H1 (cell line): ENCODE measurements around the gene ATP2B1. TPM values are rescaled to one million over a fixed set of nuclear protein-coding genes. Genes with fewer than 3 reads are reported as not detected.

ENCODE experiments used
- CTCF ChIA-PET: fragments of 300-600 bp; sonication (Branson Sonifier 250); formaldehyde crosslinking; loops from one replicate; lab custom pipeline; 2021; ENCODE audit not compliant: partially characterized antibody; lab: Charles Lee
- POLR2A ChIA-PET: fragments of 300-600 bp; sonication (Branson Sonifier 250); formaldehyde crosslinking; loops from one replicate; lab custom pipeline; 2021; ENCODE audit warnings: inconsistent platforms; ENCODE audit not compliant: partially characterized antibody; lab: Charles Lee
- DNase-seq, 2 experiments: peaks; one replicate each; pipeline versions ENCODE4 v3.0.0 to v3.0.0-alpha.2; 2010 to 2022; ENCODE audit warnings: low spot score in 2 of 2, low read depth in 1 of 2, mixed read lengths in 1 of 2
- FAIRE-seq: peaks from 2 replicates; lab custom pipeline; 2011; peaks lifted over from hg19 to GRCh38; lab: Jason Lieb, UNC
- H2AFZ ChIP-seq: 2 replicates; pipeline ENCODE4 v1.8.1; 2012; ENCODE audit warnings: low read length, inconsistent platforms
- H2AK5ac ChIP-seq: 2 replicates; pipeline ENCODE4 v1.6.1; 2013; ENCODE audit warnings: low read depth, low read length
- H2BK120ac ChIP-seq: replicated peaks from 2 replicates; pipeline ENCODE3; 2013; ENCODE audit warnings: low read depth, low read length, inconsistent platforms
- H2BK12ac ChIP-seq: 2 replicates; pipeline ENCODE4 v1.6.1; 2013; ENCODE audit warnings: low read depth, low read length
- H2BK15ac ChIP-seq: 2 replicates; pipeline ENCODE4 v1.6.1; 2013; ENCODE audit warnings: low read length
- H2BK20ac ChIP-seq: 2 replicates; pipeline ENCODE4 v1.6.1; 2013; ENCODE audit warnings: low read length
- H2BK5ac ChIP-seq: 2 replicates; pipeline ENCODE4 v1.6.1; 2013; ENCODE audit warnings: low read depth, low read length
- H3K14ac ChIP-seq: 2 replicates; pipeline ENCODE4 v1.6.1; 2013; ENCODE audit warnings: inconsistent platforms; ENCODE audit not compliant: insufficient read length
- H3K18ac ChIP-seq: 2 replicates; pipeline ENCODE4 v1.6.1; 2013; ENCODE audit warnings: low read length; ENCODE audit errors: extremely low read depth
- H3K23ac ChIP-seq: 2 replicates; pipeline ENCODE4 v1.6.1; 2013; ENCODE audit warnings: inconsistent platforms; ENCODE audit not compliant: insufficient read length
- H3K23me2 ChIP-seq: 2 replicates; pipeline ENCODE4 v1.6.1; 2013; ENCODE audit warnings: low read depth, low read length
- H3K27ac ChIP-seq: 2 replicates; pipeline ENCODE4 v1.6.1; 2011; ENCODE audit warnings: low read depth, low read length, inconsistent platforms
- H3K27me3 ChIP-seq, 4 experiments: replicated peaks in 1 of 4; 1 replicate in 1 of 4; 2 replicates in 3 of 4; pipeline versions ENCODE4 v1.6.1 to v1.8.1; 2011 to 2013; ENCODE audit warnings: low read length in 3 of 4, mild to moderate bottlenecking in 3 of 4, inconsistent platforms in 2 of 4, mixed read lengths in 2 of 4, moderate library complexity in 1 of 4; ENCODE audit not compliant: control insufficient read depth in 3 of 4, insufficient read depth in 3 of 4; ENCODE audit errors: extremely low read depth in 1 of 4
- H3K36me3 ChIP-seq, 4 experiments: 2 replicates each; pipeline versions ENCODE4 v1.6.1 to v1.8.1; 2011 to 2013; ENCODE audit warnings: mild to moderate bottlenecking in 4 of 4, low read length in 3 of 4, moderate library complexity in 2 of 4, control low read depth in 1 of 4, inconsistent platforms in 1 of 4; ENCODE audit not compliant: insufficient read depth in 4 of 4, control insufficient read depth in 2 of 4
- H3K4ac ChIP-seq: replicated peaks from 2 replicates; pipeline ENCODE3; 2013; ENCODE audit warnings: low read length, low read depth, mixed read lengths, inconsistent platforms; ENCODE audit not compliant: insufficient read length
- H3K4me1 ChIP-seq, 4 experiments: replicated peaks in 1 of 4; 1 replicate in 1 of 4; 2 replicates in 3 of 4; pipeline versions ENCODE4 v1.6.1 to v1.8.1; 2011 to 2013; ENCODE audit warnings: low read length in 3 of 4, inconsistent platforms in 2 of 4, mixed read lengths in 1 of 4; ENCODE audit not compliant: insufficient read depth in 4 of 4, control insufficient read depth in 3 of 4
- H3K4me2 ChIP-seq, 2 experiments: 2 replicates each; pipeline versions ENCODE4 v1.6.1 to v1.8.1; 2011 to 2013; ENCODE audit warnings: low read depth in 2 of 2, low read length in 2 of 2, control low read depth in 1 of 2, inconsistent platforms in 1 of 2, mild to moderate bottlenecking in 1 of 2; ENCODE audit not compliant: insufficient read depth in 1 of 2
- H3K4me3 ChIP-seq, 4 experiments: fragments of 200-600, 300-600 bp in 1 of 4; sonication (generic), shearing (Covaris generic), sonication (Bioruptor Twin) in 1 of 4; 2 replicates each; pipeline versions ENCODE4 v1.5.1 to v1.8.1; 2011 to 2016; ENCODE audit warnings: low read length in 4 of 4, low read depth in 3 of 4, control low read depth in 2 of 4, inconsistent platforms in 2 of 4, mild to moderate bottlenecking in 2 of 4, mixed read lengths in 1 of 4, moderate library complexity in 1 of 4; ENCODE audit not compliant: insufficient read depth in 2 of 4; ENCODE audit errors: extremely low read depth in 1 of 4
- H3K56ac ChIP-seq: replicated peaks from 2 replicates; pipeline ENCODE3; 2013; ENCODE audit warnings: low read depth, mild to moderate bottlenecking, mixed read lengths, low read length, inconsistent platforms; ENCODE audit not compliant: insufficient read length
- H3K79me1 ChIP-seq: 2 replicates; pipeline ENCODE4 v1.6.1; 2013; ENCODE audit warnings: low read depth, low read length, control low read depth
- H3K79me2 ChIP-seq, 2 experiments: 2 replicates each; pipeline versions ENCODE4 v1.6.1 to v1.8.1; 2012 to 2013; ENCODE audit warnings: low read length in 2 of 2, mild to moderate bottlenecking in 2 of 2, inconsistent platforms in 1 of 2; ENCODE audit not compliant: insufficient read depth in 2 of 2, control insufficient read depth in 1 of 2
- H3K9ac ChIP-seq, 4 experiments: replicated peaks in 1 of 4; 1 replicate in 1 of 4; 2 replicates in 3 of 4; pipeline versions ENCODE4 v1.6.1 to v1.8.1; 2011 to 2013; ENCODE audit warnings: low read depth in 3 of 4, low read length in 3 of 4, control low read depth in 2 of 4, mild to moderate bottlenecking in 2 of 4, moderate library complexity in 2 of 4, inconsistent platforms in 1 of 4; ENCODE audit errors: extremely low read depth in 1 of 4
- H3K9me3 ChIP-seq, 2 experiments: 2 replicates each; pipeline versions ENCODE4 v1.6.1 to v1.8.1; 2012 to 2013; ENCODE audit warnings: mild to moderate bottlenecking in 2 of 2, moderate library complexity in 2 of 2, control low read depth in 1 of 2, inconsistent platforms in 1 of 2, low read depth in 1 of 2, low read length in 1 of 2, mixed read lengths in 1 of 2; ENCODE audit not compliant: insufficient read depth in 2 of 2
- H4K20me1 ChIP-seq, 2 experiments: replicated peaks in 1 of 2; 2 replicates each; pipeline versions ENCODE3 to v1.8.1; 2011 to 2013; ENCODE audit warnings: inconsistent platforms in 2 of 2, low read length in 2 of 2, mild to moderate bottlenecking in 1 of 2; ENCODE audit not compliant: insufficient read depth in 2 of 2, control insufficient read depth in 1 of 2
- H4K5ac ChIP-seq: 2 replicates; pipeline ENCODE4 v1.6.1; 2013; ENCODE audit warnings: low read length, low read depth, mixed read lengths, inconsistent platforms; ENCODE audit not compliant: insufficient read length
- H4K8ac ChIP-seq: 2 replicates; pipeline ENCODE4 v1.8.0; 2013; ENCODE audit warnings: mild to moderate bottlenecking, moderate library complexity, low read length, inconsistent platforms; ENCODE audit not compliant: insufficient read depth; ENCODE audit errors: extremely low read depth
- H4K91ac ChIP-seq: replicated peaks from 2 replicates; pipeline ENCODE3; 2013; ENCODE audit warnings: low read length, mixed read lengths, inconsistent platforms; ENCODE audit not compliant: insufficient read length
- ATF2 ChIP-seq: IDR thresholded peaks from 2 replicates; pipeline ENCODE4 v1.6.1; 2012; ENCODE audit warnings: low read length, inconsistent platforms
- EP300 ChIP-seq, 2 experiments: IDR thresholded peaks; 1 replicate in 1 of 2; 2 replicates in 1 of 2; pipeline ENCODE4 v1.6.1; 2011 to 2012; ENCODE audit warnings: low read depth in 2 of 2, low read length in 2 of 2, mild to moderate bottlenecking in 2 of 2, borderline replicate concordance in 1 of 2, inconsistent platforms in 1 of 2, moderate library complexity in 1 of 2
- FOSL1 ChIP-seq: IDR thresholded peaks from 2 replicates; pipeline ENCODE4 v1.6.1; 2011; ENCODE audit warnings: mild to moderate bottlenecking, low read depth, low read length, moderate library complexity; ENCODE audit not compliant: insufficient read depth
- JUN ChIP-seq: IDR thresholded peaks from 2 replicates; pipeline ENCODE4 v1.6.1; 2011; ENCODE audit warnings: low read depth, mild to moderate bottlenecking, improper control_type of control experiment, low read length
- NRF1 ChIP-seq: IDR thresholded peaks from 2 replicates; pipeline ENCODE4 v1.6.1; 2011; ENCODE audit warnings: mild to moderate bottlenecking, low read depth, low read length, improper control_type of control experiment
- PHF8 ChIP-seq: fragments of 200-600 bp; sonication (generic); conservative IDR thresholded peaks from 2 replicates; pipeline ENCODE4 v1.7.1; 2012; ENCODE audit warnings: low read depth, mild to moderate bottlenecking, inconsistent platforms, low read length, moderate library complexity
- SAP30 ChIP-seq: fragments of 300-600 bp; sonication (generic); IDR thresholded peaks from 2 replicates; pipeline ENCODE4 v1.7.1; 2012; ENCODE audit warnings: low read length, moderate library complexity, mild to moderate bottlenecking, inconsistent platforms; ENCODE audit not compliant: insufficient read depth, insufficient replicate concordance
- polyA plus RNA-seq, 7 experiments: library from polyadenylated mRNA; depleted of rRNA in 3 of 7; stranded (reverse) in 5 of 7; unstranded in 2 of 7; fragments of >200 nt in 5 of 7; fragments of 200-250 nt in 2 of 7; gene quantifications; 1 replicate in 5 of 7; 2 replicates in 1 of 7; 4 replicates in 1 of 7; pipeline versions ENCODE4 v1.2.1 to v1.2.3, GENCODE V29; 2011 to 2013; ENCODE audit warnings: missing spikeins in 2 of 7, mixed read lengths in 2 of 7
- total RNA-seq: library from RNA; stranded (reverse); fragmentation: NEBNext Ultra II Directional; extraction: Animal tissue kit (Norgen Biotek cat#: 25700); gene quantifications from 2 replicates; pipeline ENCODE4 v1.2.1, GENCODE V29; 2021

ATP2B1 gene
- total and polyA plus RNA-seq, 2 of the 8 experiments (the other 6 are each of a cell fraction or from before 2014, with no cell fraction given): 4.3 to 32.0 TPM

GRCh38 chr12:89566615-89567014 is 142.0 kb downstream of the ATP2B1 start:
- Histone ChIP-seq H3K4me1 (no peaks in the 10 kb centered on the region), H3K14ac (no peak overlapping the region), H2BK5ac (no peak overlapping the region), H3K36me3 (no peaks in the 10 kb centered on the region), H3K4me3 (no peak overlapping the region), H3K18ac (no peak overlapping the region), H3K23ac (no peak overlapping the region), H4K8ac (no peak overlapping the region), H4K5ac (no peak overlapping the region), H4K20me1 (no peaks in the 10 kb centered on the region), H3K9me3 (no peaks in the 10 kb centered on the region), H3K9ac (no peak overlapping the region), H3K79me2 (no peaks in the 10 kb centered on the region), H3K79me1 (no peaks in the 10 kb centered on the region), H2BK15ac (no peak overlapping the region), H3K27me3 (no peaks in the 10 kb centered on the region), H4K91ac (no peak overlapping the region), H3K4ac (no peak overlapping the region), H2BK12ac (no peak overlapping the region), H3K23me2 (no peaks in the 10 kb centered on the region; the same call in 1 of the 2 replicates), H3K4me2 (no peak overlapping the region), H2AFZ (no peak overlapping the region), H2AK5ac (no peak overlapping the region), H2BK20ac (no peak overlapping the region), H3K27ac (no peak overlapping the region), H2BK120ac (no peak overlapping the region), H3K56ac (no peak overlapping the region)
- DNase-seq (no peak), FAIRE-seq (no peak)
- TF ChIP-seq EP300 (IDR thresholded peaks at IDR 0.05; ENCODE audit: borderline replicate concordance in 1 of 2, low read depth in 2 of 2, low read length in 2 of 2): no peak
- TF ChIP-seq FOSL1: no peak
- no peak for TF ChIP-seq NRF1
- TF ChIP-seq ATF2: no peak
- TF ChIP-seq JUN: no peak
- TF ChIP-seq SAP30: no peak
- TF ChIP-seq PHF8: no peak
- ChIA-PET POLR2A (interaction anchor here (0.6 kb wide), 1 partner anchor 142 kb away, joined by 3 read pairs; the partner anchor contains the start of gene ATP2B1), CTCF (interaction anchor here (1.5 kb wide), 1 partner anchor 18 kb away, joined by 4 read pairs; no protein-coding TSS in a partner anchor)
